WERI-Rb-1 (cell line): ENCODE measurements around the gene GPR39.

Source experiments
- DNase-seq: peaks from one replicate; pipeline ENCODE4 v3.0.0-alpha.2; 2020
- H3K27ac ChIP-seq: fragments of 250-450 bp; sonication (Bioruptor Pico); 2 replicates; pipeline ENCODE4 v1.5.1; 2020; ENCODE audit warnings: mild to moderate bottlenecking, moderate library complexity
- H3K27me3 ChIP-seq: fragments of 250-450 bp; sonication (Bioruptor Pico); 2 replicates; pipeline ENCODE4 v1.5.1; 2021; ENCODE audit warnings: mild to moderate bottlenecking, low read depth, moderate library complexity; ENCODE audit not compliant: insufficient read depth, severe bottlenecking
- H3K36me3 ChIP-seq: fragments of 250-450 bp; sonication (Bioruptor Pico); 2 replicates; pipeline ENCODE4 v1.5.1; 2020; ENCODE audit warnings: mild to moderate bottlenecking, moderate library complexity
- H3K4me3 ChIP-seq: 2 replicates; pipeline ENCODE4 v1.5.1; 2011; ENCODE audit warnings: low read depth, mild to moderate bottlenecking, control low read depth, low read length
- H3K9me3 ChIP-seq: fragments of 250-450 bp; sonication (Bioruptor Pico); 2 replicates; pipeline ENCODE4 v1.5.1; 2021; ENCODE audit warnings: mild to moderate bottlenecking, moderate library complexity; ENCODE audit not compliant: severe bottlenecking
- CTCF ChIP-seq: IDR thresholded peaks from 2 replicates; pipeline ENCODE4 v1.5.1; 2011; ENCODE audit warnings: low read depth, mild to moderate bottlenecking, control low read depth, inconsistent platforms, low read length

The GPR39 gene

GRCh38 chr2:132419941-132420340 is 3.3 kb downstream of the GPR39 start:
- DNase-seq = no peak
- Histone ChIP-seq H3K4me3 (no peak overlapping the region), H3K9me3 (no peaks in the 10 kb centered on the region), H3K27me3 (no peaks in the 10 kb centered on the region), H3K36me3 (no peaks in the 10 kb centered on the region), H3K27ac (no peak overlapping the region)
- no peak for TF ChIP-seq CTCF

- no peak for DNase-seq
- Histone ChIP-seq H3K27ac (no peak overlapping the region), H3K9me3 (no peaks in the 10 kb centered on the region), H3K36me3 (no peaks in the 10 kb centered on the region), H3K4me3 (no peak overlapping the region), H3K27me3 (no peaks in the 10 kb centered on the region)
- no peak for TF ChIP-seq CTCF
Measured at GRCh38 chr2:132420816-132421805, 4.5 kb downstream of the GPR39 start.

- TF ChIP-seq CTCF = no peak
- H3K27ac ChIP-seq = no peak overlapping the region
- no peaks in the 10 kb centered on the region for H3K36me3 ChIP-seq
- no peaks in the 10 kb centered on the region for H3K9me3 ChIP-seq
- H3K4me3 ChIP-seq = no peak overlapping the region
- no peaks in the 10 kb centered on the region for H3K27me3 ChIP-seq
- DNase-seq = no peak
Measured at GRCh38 chr2:132422736-132423135, 6.1 kb downstream of the GPR39 start.

- H3K27ac ChIP-seq = no peak overlapping the region
Measured at GRCh38 chr2:132424526-132425121, 8.0 kb downstream of the GPR39 start.

GRCh38 chr2:132426033-132426432 is 9.4 kb downstream of the GPR39 start:
- H3K9me3 ChIP-seq = no peaks in the 10 kb centered on the region
- no peak overlapping the region for H3K27ac ChIP-seq
- no peaks in the 10 kb centered on the region for H3K36me3 ChIP-seq
- H3K27me3 ChIP-seq = no peaks in the 10 kb centered on the region
- H3K4me3 ChIP-seq = no peak overlapping the region
- TF ChIP-seq CTCF = no peak
- no peak for DNase-seq

More at GRCh38 chr2:132424526-132425121, 8.0 kb downstream of the GPR39 start:
- H3K9me3 ChIP-seq = no peaks in the 10 kb centered on the region
- no peak for TF ChIP-seq CTCF
- H3K27me3 ChIP-seq = no peaks in the 10 kb centered on the region
- H3K36me3 ChIP-seq = no peaks in the 10 kb centered on the region
- no peak overlapping the region for H3K4me3 ChIP-seq
- no peak for DNase-seq
